ENCODE measurements around the gene ROPN1B. TPM values are rescaled to one million over a fixed set of nuclear protein-coding genes. Genes with fewer than 3 reads are reported as not detected.
"Not testable (repeated sequence)": the region's sequence is repeated elsewhere in the genome, so short reads cannot be mapped to it uniquely, and the experiment has no call there.

Gene ROPN1B
- 2.0 TPM for total RNA-seq

GRCh38 chr3:125968701-125969592 lies at the start of gene ROPN1B:
Gene ROPN1B (plus strand): TSS chr3:125969178. CDS start chr3:125972055, 2,877 bp downstream.
- not testable (repeated sequence) for FAIRE-seq; DNase-seq (ENCODE audit: low spot score in 2 of 2)

- not testable (repeated sequence) for DNase-seq (ENCODE audit: low spot score in 2 of 2); FAIRE-seq
These were observed 48.8 kb upstream of the ROPN1B start for GRCh38 chr3:125920191-125920590.

- not testable (repeated sequence) for DNase-seq (ENCODE audit: low spot score in 2 of 2); FAIRE-seq
These were observed 48.2 kb upstream of the ROPN1B start for GRCh38 chr3:125920751-125921279.

- peak in 1 of 2 donors; percentile 34 for DNase-seq (ENCODE audit: low spot score in 2 of 2)
- FAIRE-seq = not testable (repeated sequence)
These were observed 47.3 kb upstream of the ROPN1B start for GRCh38 chr3:125921712-125922111.

GRCh38 chr3:125923324-125924115 lies 45.5 kb upstream of the ROPN1B start:
- FAIRE-seq; DNase-seq (ENCODE audit: low spot score in 2 of 2): not testable (repeated sequence)

GRCh38 chr3:125924276-125924675 lies 44.7 kb upstream of the ROPN1B start:
- FAIRE-seq; DNase-seq (ENCODE audit: low spot score in 2 of 2): not testable (repeated sequence)

- DNase-seq (ENCODE audit: low spot score in 2 of 2); FAIRE-seq: not testable (repeated sequence)
These were observed 43.3 kb upstream of the ROPN1B start for GRCh38 chr3:125925727-125926126.

- not testable (repeated sequence) for DNase-seq (ENCODE audit: low spot score in 2 of 2); FAIRE-seq
These were observed 40.0 kb upstream of the ROPN1B start for GRCh38 chr3:125928771-125929545.

GRCh38 chr3:125929765-125930164 lies 39.2 kb upstream of the ROPN1B start:
- DNase-seq (ENCODE audit: low spot score in 2 of 2); FAIRE-seq: not testable (repeated sequence)

- DNase-seq (ENCODE audit: low spot score in 2 of 2); FAIRE-seq: not testable (repeated sequence)
These were observed 37.6 kb upstream of the ROPN1B start for GRCh38 chr3:125931355-125931880.

GRCh38 chr3:125933397-125934173 lies 35.4 kb upstream of the ROPN1B start:
- not testable (repeated sequence) for FAIRE-seq; DNase-seq (ENCODE audit: low spot score in 2 of 2)

GRCh38 chr3:125935252-125935874 lies 33.6 kb upstream of the ROPN1B start:
- not testable (repeated sequence) for FAIRE-seq; DNase-seq (ENCODE audit: low spot score in 2 of 2)

GRCh38 chr3:125936210-125936815 lies 32.7 kb upstream of the ROPN1B start:
- DNase-seq (ENCODE audit: low spot score in 2 of 2); FAIRE-seq: not testable (repeated sequence)

- FAIRE-seq; DNase-seq (ENCODE audit: low spot score in 2 of 2): not testable (repeated sequence)
These were observed 32.1 kb upstream of the ROPN1B start for GRCh38 chr3:125936891-125937290.

GRCh38 chr3:125947806-125948205 lies 21.2 kb upstream of the ROPN1B start:
- not testable (repeated sequence) for FAIRE-seq; DNase-seq (ENCODE audit: low spot score in 2 of 2)

- not testable (repeated sequence) for FAIRE-seq; DNase-seq (ENCODE audit: low spot score in 2 of 2)
These were observed 20.1 kb upstream of the ROPN1B start for GRCh38 chr3:125948901-125949300.

GRCh38 chr3:125951176-125951575 lies 17.8 kb upstream of the ROPN1B start:
- not testable (repeated sequence) for FAIRE-seq

GRCh38 chr3:125957020-125957419 lies 12.0 kb upstream of the ROPN1B start:
- FAIRE-seq; DNase-seq (ENCODE audit: low spot score in 2 of 2): not testable (repeated sequence)

More at GRCh38 chr3:125951176-125951575, 17.8 kb upstream of the ROPN1B start:
- not testable (repeated sequence) for DNase-seq (ENCODE audit: low spot score in 2 of 2)
